Endothelial cell of umbilical vein (primary cell): ENCODE measurements around the gene PCSK6.

Source experiments
- CTCF ChIP-seq, 2 donors: IDR thresholded peaks; 1 replicate in 1 of 2; 2 replicates in 1 of 2; pipeline ENCODE4 v1.5.1; 2011; ENCODE audit warnings: low read length in 2 of 2, mild to moderate bottlenecking in 2 of 2, moderate library complexity in 2 of 2, control low read depth in 1 of 2, inconsistent platforms in 1 of 2, low read depth in 1 of 2; ENCODE audit not compliant: insufficient read depth in 1 of 2; ENCODE audit errors: extremely low read depth in 1 of 2
- EZH2 ChIP-seq: IDR thresholded peaks from 2 replicates; pipeline ENCODE4 v1.6.1; 2012; ENCODE audit warnings: borderline replicate concordance, low read depth, mild to moderate bottlenecking, moderate library complexity, low read length, inconsistent platforms; ENCODE audit not compliant: severe bottlenecking
- POLR2A ChIP-seq: IDR thresholded peaks from 2 replicates; pipeline ENCODE4 v1.6.1; 2012; ENCODE audit warnings: low read depth, mild to moderate bottlenecking, control low read depth, low read length
- POLR2AphosphoS5 ChIP-seq: IDR thresholded peaks from 2 replicates; pipeline ENCODE4 v1.6.1; 2012; ENCODE audit warnings: low read depth, mild to moderate bottlenecking, control low read depth, low read length, moderate library complexity; ENCODE audit not compliant: insufficient read depth

DNA sequence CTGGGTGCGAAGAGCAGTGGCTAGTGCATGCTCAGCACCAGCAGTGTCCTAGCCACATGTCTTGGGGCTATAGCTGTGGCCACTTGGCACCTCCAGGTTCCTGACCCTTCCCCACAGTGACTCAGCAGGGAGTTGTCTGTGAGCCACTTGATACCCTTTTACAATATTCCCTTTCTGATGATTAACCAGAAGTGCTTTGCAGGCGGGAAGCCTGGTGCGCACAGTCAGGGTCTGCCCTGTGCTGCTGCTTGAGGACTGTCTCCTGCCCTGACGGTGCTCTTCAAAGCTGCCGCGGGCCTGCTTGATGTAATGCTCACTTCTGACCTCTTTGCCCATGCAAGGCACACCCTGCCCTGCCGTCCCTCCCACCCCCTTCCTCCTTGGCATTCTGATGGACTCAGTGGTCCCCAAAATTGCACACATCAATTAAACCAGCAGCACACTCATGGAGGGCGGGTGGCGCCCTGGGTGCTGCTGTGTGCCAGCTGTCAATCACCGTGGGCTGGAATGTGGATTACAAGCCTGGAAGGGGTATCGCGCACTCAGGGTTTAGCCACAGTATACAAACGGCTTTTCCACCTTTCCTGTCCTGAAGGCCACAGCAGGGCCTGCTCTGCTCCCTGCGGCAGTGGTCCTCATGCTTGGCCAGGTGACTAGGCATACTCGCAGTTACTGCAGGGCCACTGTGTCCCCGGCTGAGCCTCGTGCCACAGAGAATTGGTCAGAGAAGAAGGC lies 40.9 kb upstream of the PCSK6 start:
- TF ChIP-seq POLR2AphosphoS5 (no peak), CTCF (IDR thresholded peaks at IDR 0.05; ENCODE audit: extremely low read depth in 1 of 2, insufficient read depth in 1 of 2, low read depth in 1 of 2, low read length in 2 of 2) (no peak), POLR2A (no peak), EZH2 (no peak)
